Stimulated activated naive CD8-positive, alpha-beta T cell treated with anti-CD3 and anti-CD28 coated beads, Interleukin-15, Interleukin-2, amounts not matched to agents 100 ng/mL and 50 ng/mL, for 24 hours (primary cell): ENCODE data around the gene ZNF616.

ENCODE experiments used
- H3K27ac Mint-ChIP-seq: one replicate; pipeline ENCODE4 v1.8.0; 2021; ENCODE audit warnings: mild to moderate bottlenecking, mixed read lengths
- H3K27me3 Mint-ChIP-seq: one replicate; pipeline ENCODE4 v1.8.0; 2021; ENCODE audit warnings: mixed read lengths
- H3K36me3 Mint-ChIP-seq: one replicate; pipeline ENCODE4 v1.8.0; 2021; ENCODE audit warnings: low read depth, mixed read lengths
- H3K4me1 Mint-ChIP-seq: one replicate; pipeline ENCODE4 v1.8.0; 2021; ENCODE audit warnings: low read depth, mixed read lengths
- H3K4me3 Mint-ChIP-seq: one replicate; pipeline ENCODE4 v1.8.0; 2021; ENCODE audit warnings: mild to moderate bottlenecking, mixed read lengths
- H3K9me3 Mint-ChIP-seq: one replicate; pipeline ENCODE4 v1.8.0; 2021; ENCODE audit warnings: mixed read lengths

Gene ZNF616

DNA sequence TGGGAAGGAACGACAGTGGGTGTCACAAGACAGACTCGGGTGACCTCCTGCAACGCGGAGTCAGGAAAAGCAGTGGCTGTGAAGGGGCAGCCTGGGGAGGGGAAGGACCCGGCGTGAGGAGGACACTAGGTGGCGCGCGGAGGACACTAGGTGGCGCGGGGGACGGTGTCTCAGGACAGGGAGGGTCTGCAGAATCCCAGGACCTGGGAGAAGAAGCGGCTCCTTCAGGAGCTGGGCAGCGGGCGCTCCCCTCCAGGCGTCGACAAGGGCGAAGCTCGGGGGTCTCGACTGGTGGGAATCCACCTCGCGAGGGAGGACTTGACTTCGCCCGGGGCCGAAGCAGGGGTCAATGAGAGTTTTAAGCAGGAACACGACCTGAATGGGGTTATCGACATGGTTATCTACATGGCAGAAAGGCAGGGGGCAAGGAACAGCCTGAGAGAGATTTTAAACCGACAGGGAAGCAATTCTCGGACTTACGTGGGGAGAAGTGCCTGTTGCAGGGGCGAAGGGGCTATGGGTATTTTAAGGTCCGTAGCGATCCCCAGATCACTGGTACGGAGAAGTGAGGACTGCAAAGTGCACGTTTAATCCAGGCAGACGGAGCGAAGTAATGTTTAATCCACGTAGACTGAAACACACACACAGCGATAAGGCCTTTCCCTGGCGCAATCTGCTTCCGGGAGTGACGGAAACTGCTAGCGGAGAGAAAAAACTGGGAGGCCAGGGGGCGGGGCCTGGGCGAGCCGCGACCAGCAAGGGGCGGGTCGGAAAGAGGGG, at the start of gene ZNF616:
TSS of gene ZNF616 (minus strand) at position 687 of the 780 bp plus-strand sequence. CDS start 9,426 bp downstream, outside the sequence.
- Mint-ChIP-seq H3K4me3 (peak within 1 kb of the TSS; percentile 93), H3K9me3 (peaks cover 30% of the 10 kb centered on the region), H3K36me3 (peaks cover 34% of the 10 kb centered on the region)

DNA sequence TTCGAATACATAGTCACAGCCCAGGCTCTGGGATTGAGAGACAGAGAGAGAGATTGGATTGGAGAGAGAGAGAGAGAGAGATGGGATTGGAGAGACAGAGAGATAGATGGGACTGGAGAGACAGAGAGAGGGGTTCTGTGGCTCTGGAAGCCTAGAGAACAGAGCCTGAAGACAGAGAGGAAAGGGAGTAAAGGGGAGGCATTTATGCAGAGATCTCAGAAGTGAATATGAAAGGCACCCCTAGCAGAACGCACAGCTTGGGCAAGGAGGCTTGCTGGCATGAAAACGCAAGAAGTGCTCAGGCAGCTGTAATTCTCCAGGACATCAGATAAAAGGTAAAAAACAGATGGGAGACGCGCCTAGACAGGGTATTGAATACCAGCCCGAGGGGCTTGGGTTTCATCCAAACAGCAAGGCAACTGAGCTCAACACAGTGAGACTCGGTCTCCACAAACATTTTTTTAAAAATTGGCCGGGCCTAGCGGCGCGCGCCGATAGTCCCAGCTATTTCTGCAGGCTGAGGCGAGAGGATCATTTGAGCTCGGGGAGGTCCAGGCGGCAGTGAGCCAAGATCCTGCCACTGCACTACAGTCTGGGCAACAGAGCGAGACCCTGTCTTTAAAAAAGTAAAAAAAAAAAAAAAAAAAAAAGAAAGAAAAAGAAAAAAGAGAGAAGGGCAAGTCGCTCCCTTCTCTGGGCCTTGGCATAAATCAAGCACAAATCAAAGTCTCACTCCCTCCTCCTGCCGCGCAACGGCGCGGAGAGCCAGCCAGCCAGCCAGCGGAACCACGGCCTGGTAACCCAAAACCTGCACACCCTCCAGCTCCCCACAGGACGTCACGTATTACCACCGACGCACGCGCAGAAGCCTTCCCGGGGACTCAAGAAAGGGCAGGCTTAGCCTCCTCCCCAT, 49.3 kb upstream of the ZNF616 start:
- H3K27me3 Mint-ChIP-seq: no peaks in the 10 kb centered on the region
- peaks cover 42% of the 10 kb centered on the region for H3K4me1 Mint-ChIP-seq

More for the DNA sequence above, at the start of gene ZNF616:
- Mint-ChIP-seq H3K27ac (peak within 1 kb of the TSS; percentile 92), H3K27me3 (no peaks in the 10 kb centered on the region), H3K4me1 (peaks cover 17% of the 10 kb centered on the region)

DNA sequence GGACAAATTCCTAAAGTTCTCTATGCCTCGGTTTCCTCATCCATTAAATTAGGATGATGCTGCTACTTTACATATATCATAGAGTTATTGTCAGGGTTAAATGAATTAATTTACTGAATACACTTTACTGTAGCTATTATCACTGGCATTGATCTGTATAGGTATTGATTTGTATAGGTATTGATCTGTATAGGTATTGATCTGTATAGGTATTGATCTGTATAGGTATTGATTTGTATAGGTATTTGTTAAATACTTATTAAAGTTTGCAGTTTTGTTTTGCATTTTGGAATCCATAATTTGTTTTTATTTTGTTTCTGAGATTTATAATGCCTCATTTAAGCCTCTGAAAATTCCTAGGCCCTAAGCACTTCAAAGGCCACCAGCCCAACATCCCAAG, 47.7 kb upstream of the ZNF616 start:
- Mint-ChIP-seq H3K9me3 (no peaks in the 10 kb centered on the region), H3K27me3 (no peaks in the 10 kb centered on the region), H3K4me1 (peaks cover 28% of the 10 kb centered on the region), H3K4me3 (no peak overlapping the region), H3K27ac (no peak overlapping the region), H3K36me3 (peaks cover 10% of the 10 kb centered on the region)

More for the DNA sequence above, 49.3 kb upstream of the ZNF616 start:
- peak overlapping the region; percentile 96 for H3K4me3 Mint-ChIP-seq
- H3K36me3 Mint-ChIP-seq: peaks cover 22% of the 10 kb centered on the region
- H3K27ac Mint-ChIP-seq: peak overlapping the region; percentile 99
- no peaks in the 10 kb centered on the region for H3K9me3 Mint-ChIP-seq

DNA sequence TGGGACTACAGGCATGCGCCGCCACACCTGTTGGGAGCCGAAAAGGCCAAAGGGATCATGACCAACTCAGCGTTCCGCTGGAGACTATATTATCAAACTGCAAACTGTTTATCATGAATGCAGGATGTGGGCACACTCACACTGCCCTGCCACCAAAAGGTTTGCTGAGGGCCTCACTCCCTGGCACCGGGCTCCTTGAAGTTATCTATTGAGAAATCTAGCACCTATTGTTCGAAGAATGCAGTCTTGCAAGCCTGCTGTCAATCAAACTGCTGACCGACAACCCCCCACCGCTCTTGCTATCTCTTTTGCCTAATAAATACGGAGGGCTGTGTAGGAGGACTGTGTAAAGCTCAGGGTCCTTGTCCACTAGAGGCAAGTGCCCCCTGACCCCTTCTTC, 36.8 kb upstream of the ZNF616 start:
- H3K27ac Mint-ChIP-seq: no peak overlapping the region
- H3K9me3 Mint-ChIP-seq: no peaks in the 10 kb centered on the region

DNA sequence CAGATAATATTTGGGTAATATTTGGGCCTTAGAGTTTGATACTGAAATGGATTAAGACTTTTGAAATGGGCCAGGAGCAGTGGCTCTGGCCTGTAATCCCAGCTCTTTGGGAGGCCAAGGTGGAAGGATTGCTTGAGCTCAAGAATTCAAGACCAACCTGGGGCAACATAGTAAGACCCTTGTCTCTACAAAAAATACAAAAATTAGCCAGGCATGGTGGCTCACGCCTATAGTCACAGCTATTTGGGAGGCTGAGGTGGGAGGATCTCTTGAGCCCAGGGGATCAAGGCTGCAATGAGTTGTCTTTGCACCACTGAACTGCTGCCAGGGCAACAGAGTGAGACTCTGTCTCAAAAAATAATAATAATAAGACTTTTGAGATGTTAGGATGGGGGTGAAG, 32.6 kb upstream of the ZNF616 start:
- no peaks in the 10 kb centered on the region for H3K9me3 Mint-ChIP-seq
- no peak overlapping the region for H3K27ac Mint-ChIP-seq
- peak overlapping the region; percentile 92 for H3K4me3 Mint-ChIP-seq
- no peaks in the 10 kb centered on the region for H3K27me3 Mint-ChIP-seq
- peaks cover 22% of the 10 kb centered on the region for H3K4me1 Mint-ChIP-seq
- H3K36me3 Mint-ChIP-seq: peaks cover 25% of the 10 kb centered on the region

More for the DNA sequence above, 36.8 kb upstream of the ZNF616 start:
- Mint-ChIP-seq H3K27me3 (no peaks in the 10 kb centered on the region), H3K4me1 (peaks cover 9% of the 10 kb centered on the region), H3K36me3 (no peaks in the 10 kb centered on the region), H3K4me3 (no peak overlapping the region)

DNA sequence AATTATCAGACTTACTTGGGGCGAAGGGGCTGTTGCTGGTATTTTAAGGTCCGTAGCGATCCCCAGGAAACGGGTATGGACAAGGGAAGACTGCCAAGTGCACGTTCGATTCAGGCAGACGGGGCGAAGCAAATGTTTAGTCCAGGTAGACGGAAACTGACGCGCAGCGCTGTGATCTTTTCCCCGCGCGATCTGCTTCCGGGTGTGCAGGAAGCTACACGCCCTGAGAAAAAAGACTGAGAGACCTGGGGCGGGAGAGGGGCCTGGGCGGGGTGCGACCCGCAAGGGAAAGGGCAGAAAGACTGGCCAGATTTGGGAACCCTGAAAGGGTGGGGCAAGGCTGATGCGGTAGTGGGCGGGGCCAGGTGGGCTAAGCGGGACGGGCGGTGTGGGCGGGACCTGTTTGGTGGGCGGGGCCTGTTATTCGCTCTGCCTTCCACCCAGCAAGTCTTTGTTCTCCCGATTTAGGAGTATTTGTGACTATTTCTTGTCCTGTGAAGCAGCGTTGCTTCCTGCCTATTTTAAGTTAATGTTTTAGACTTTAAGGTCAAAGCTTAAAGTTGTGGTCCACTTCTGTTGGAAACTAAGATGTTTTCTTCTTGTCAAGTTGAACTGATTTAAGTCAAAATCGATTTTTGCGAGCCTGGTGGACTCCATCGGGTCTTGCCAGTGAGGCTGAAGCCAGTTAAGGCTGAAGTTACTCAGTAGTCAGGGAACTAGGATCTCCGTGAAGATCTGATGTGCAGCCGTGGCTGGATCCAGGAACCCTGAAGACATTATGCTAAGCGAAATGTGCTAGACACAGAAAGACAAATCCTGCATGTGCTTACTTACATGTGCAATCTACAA, 31.8 kb upstream of the ZNF616 start, which contains the start of gene ZNF836:
TSS of gene ZNF836 (minus strand) at position 301 of the 849 bp plus-strand sequence. CDS start 3,549 bp downstream, outside the sequence.
- Mint-ChIP-seq H3K9me3 (no peaks in the 10 kb centered on the region), H3K4me1 (peaks cover 22% of the 10 kb centered on the region), H3K27ac (peak within 1 kb of the TSS; percentile 84), H3K4me3 (peak within 1 kb of the TSS; percentile 92), H3K27me3 (no peaks in the 10 kb centered on the region), H3K36me3 (peaks cover 33% of the 10 kb centered on the region)

DNA sequence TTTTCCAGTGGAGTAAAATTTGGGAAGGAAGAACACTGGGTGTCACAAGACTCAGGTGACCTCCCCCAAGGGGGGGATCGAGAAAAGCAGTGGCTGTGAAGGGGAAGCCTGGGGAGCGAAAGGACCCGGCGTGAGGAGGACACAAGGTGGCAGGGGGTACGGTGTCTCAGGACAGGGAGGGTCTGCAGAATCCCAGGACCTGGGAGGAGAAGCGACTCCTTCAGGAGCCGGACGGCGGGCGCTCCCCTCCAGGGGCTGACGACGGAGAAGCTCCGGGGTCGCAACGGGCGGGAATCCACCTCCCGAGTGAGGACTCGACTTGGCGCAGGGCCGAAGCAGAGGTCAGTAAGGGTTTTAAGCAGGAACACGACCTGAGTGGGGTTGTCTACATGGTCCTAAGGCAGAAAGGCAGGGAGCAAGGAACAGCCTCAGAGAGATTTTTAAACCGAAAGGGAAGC, 31.2 kb upstream of the ZNF616 start:
- Mint-ChIP-seq H3K4me1 (peaks cover 22% of the 10 kb centered on the region), H3K4me3 (peak overlapping the region; percentile 92), H3K36me3 (peaks cover 33% of the 10 kb centered on the region), H3K27ac (peak overlapping the region; percentile 84), H3K9me3 (no peaks in the 10 kb centered on the region), H3K27me3 (no peaks in the 10 kb centered on the region)

DNA sequence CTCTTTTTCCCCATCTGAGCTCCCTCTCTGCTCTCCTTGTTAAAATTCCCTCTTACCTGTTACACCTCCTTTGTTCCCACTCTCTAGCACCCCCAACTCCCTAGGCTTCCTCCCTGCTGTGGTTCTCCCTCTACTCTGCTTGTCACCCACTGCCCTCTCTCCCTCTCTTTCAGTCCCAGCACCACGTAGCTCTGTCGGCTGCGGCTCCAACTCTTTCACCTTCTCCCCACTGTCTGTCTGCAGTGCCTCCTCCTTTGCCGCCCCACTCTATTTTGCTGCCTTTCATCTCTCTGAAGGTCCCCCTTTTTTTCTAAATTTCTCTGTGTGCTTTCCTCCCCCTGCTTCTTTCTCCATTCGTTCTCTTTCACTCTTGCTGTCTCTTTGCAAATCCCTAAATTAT, 30.6 kb upstream of the ZNF616 start:
- no peaks in the 10 kb centered on the region for H3K27me3 Mint-ChIP-seq
- H3K36me3 Mint-ChIP-seq: peaks cover 38% of the 10 kb centered on the region
- H3K4me3 Mint-ChIP-seq: peak overlapping the region; percentile 92
- H3K9me3 Mint-ChIP-seq: no peaks in the 10 kb centered on the region
- H3K4me1 Mint-ChIP-seq: peaks cover 22% of the 10 kb centered on the region
- peak overlapping the region; percentile 84 for H3K27ac Mint-ChIP-seq

DNA sequence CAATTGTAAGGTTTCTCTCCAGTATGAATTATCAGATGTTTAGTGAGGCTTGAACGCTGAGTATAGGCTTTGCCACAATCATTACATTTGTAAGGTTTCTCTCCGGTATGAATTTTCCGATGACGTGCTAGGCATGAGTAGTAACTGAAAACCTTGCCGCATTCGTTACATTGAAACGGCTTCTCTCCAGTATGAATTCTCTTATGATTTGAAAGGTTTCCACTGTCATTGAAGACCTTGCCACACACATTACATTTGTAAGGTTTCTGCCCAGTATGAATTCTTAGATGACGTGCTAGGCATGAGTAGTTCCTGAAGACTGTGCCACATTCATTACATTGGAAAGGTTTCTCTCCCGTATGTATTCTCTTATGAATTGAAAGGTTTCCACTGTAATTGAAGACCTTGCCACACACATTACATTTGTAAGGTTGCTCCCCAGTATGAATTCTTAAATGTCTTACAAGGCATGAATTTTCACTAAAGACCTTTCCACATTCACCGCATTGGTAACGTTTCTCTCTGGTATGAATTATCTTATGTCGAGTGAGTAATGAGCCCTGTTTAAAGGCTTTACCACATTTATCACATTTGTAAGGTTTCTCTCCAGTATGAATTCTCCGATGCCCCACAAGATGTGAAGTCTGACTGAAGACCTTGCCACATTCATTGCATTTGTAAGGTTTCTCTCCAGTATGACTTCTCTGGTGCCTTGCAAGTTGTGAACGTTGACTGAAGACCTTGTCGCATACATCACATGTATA, 16.0 kb upstream of the ZNF616 start:
- Mint-ChIP-seq H3K27me3 (no peaks in the 10 kb centered on the region), H3K4me1 (no peaks in the 10 kb centered on the region), H3K27ac (no peak overlapping the region), H3K4me3 (no peak overlapping the region), H3K36me3 (peaks cover 86% of the 10 kb centered on the region), H3K9me3 (peaks cover 66% of the 10 kb centered on the region)

DNA sequence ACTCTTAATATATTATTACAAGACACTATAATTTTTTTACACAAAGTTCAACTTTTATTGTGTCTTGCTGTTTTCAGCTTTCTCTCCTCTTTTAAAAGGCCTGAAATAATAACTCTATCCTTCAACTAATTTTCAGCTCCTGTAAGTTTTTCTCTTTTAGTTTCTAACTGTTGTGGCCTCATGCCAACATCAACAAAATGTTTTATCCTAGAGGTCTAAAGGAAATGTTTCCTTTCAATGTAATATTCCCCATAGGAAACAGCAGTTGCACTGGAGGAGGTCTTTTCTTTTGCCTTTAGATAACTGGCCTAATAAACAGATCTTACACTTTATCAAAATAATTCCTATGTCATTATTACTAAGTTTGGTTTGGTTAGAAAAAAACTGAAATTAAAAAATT, 8.5 kb upstream of the ZNF616 start:
- H3K4me1 Mint-ChIP-seq: no peaks in the 10 kb centered on the region
- H3K27ac Mint-ChIP-seq: no peak overlapping the region
- peaks cover 49% of the 10 kb centered on the region for H3K36me3 Mint-ChIP-seq
- peaks cover 35% of the 10 kb centered on the region for H3K9me3 Mint-ChIP-seq
- H3K4me3 Mint-ChIP-seq: no peak overlapping the region
- H3K27me3 Mint-ChIP-seq: no peaks in the 10 kb centered on the region

DNA sequence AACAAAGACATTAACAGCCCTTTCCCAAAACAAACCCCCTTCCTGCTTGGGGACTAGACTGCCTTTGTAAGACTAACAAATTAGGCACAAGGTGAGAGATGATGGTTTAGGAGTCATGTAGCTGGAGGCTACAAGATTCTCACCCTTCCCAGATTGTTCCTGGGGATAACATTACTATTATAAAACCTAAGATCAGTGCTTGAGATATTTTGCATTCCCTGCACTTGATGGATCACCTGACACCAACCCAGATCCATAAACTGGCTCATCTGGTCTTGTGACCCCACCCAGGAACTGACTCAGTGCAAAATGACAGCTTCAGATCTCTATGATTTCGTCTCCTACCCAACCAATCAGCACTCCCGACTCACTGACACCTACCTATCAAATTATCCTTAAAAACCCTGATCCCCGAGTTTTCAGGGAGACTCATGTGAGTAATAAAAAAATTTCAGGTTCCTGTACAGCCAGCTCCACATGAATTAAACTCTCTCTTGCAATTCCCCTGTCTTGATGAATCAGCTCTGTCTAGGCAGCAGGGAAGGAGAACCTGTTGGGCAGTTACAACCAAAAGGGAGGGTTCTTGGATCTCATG, 2.4 kb upstream of the ZNF616 start:
- Mint-ChIP-seq H3K27me3 (no peaks in the 10 kb centered on the region), H3K9me3 (peaks cover 33% of the 10 kb centered on the region), H3K4me1 (peaks cover 17% of the 10 kb centered on the region), H3K4me3 (no peak overlapping the region), H3K27ac (no peak overlapping the region), H3K36me3 (peaks cover 26% of the 10 kb centered on the region)

DNA sequence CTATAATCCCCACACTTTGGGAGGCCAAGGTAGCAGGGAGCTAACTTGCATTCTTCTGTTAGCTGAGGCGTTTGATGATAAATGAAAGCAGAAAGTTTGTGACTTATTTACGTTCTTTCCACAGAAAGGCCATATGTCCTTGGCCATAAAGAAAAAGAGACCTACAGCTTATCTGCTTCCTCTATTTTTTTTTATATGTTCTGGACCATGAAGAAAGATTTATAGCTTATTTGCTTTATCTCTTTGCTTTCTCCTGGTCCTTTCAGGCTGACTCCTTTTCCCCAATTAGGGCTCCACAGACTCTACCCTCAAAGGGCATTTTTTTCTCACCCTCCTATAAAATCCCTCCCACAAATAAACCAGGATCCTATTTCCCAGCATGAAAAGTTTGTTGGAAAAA, 1.5 kb upstream of the ZNF616 start:
- H3K4me3 Mint-ChIP-seq: no peak overlapping the region
- no peak overlapping the region for H3K27ac Mint-ChIP-seq
- peaks cover 25% of the 10 kb centered on the region for H3K36me3 Mint-ChIP-seq
- H3K27me3 Mint-ChIP-seq: no peaks in the 10 kb centered on the region
- H3K4me1 Mint-ChIP-seq: peaks cover 17% of the 10 kb centered on the region
- H3K9me3 Mint-ChIP-seq: peaks cover 30% of the 10 kb centered on the region

DNA sequence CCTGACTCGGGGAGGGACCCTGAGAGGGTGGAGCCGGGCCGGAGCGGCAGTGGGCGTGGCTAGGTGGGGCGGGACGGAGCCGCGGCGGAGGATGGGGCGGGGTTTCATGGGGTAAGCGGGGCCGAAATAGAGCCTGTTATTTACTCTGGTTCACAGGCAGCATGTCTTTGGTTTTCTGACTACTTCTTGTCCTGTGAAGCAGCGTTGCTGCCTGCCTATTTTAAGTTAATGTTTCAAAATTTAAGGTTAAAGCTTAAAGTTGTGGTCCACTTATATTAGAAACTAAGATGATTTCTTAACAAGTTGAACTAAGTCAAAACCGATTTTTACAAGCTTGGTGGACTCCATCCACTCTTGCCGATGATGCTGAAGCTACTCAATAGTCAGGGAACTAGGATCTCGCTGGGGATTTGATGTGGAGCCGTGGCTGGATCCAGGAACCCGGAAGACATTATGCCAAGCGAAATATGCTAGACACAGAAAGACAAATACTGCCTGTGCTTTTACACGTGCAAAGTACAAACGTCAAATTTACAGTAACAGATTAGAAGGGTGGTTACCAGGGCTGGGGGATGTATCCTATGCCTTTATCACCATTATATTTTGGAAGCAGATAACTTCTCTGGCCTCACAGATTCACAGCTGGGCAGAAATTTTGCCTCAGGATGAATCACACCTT, 433 bp upstream of the ZNF616 start:
- peaks cover 31% of the 10 kb centered on the region for H3K36me3 Mint-ChIP-seq
- no peak overlapping the region for H3K27ac Mint-ChIP-seq
- H3K9me3 Mint-ChIP-seq: peaks cover 30% of the 10 kb centered on the region
- no peaks in the 10 kb centered on the region for H3K27me3 Mint-ChIP-seq
- peak overlapping the region; percentile 93 for H3K4me3 Mint-ChIP-seq
- peaks cover 17% of the 10 kb centered on the region for H3K4me1 Mint-ChIP-seq
